GM03348 (cell line): ENCODE data around the gene MAP3K7.

Experiments
- DNase-seq: peaks from one replicate; pipeline ENCODE4 v3.0.0; 2012; ENCODE audit warnings: low spot score

The MAP3K7 gene

DNA sequence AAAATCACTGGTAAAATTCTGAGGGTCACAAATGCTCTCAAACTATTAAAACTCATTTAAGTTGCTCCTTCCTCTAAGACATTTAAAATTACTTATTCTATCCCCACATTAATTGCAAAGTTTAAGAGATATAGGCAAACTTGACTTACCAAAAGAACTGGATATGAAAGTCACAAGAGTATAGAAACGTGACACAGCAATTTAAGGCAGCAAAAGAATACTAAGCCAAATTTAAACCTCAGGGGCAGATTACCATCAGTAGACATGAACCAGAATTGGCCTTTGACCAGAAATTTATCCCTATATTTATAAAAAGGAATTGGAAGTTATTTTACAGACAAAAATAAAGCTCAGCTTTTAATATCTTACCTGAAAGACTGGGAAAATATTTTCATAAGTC, 56.0 kb downstream of the MAP3K7 start:
- no peak for DNase-seq

DNA sequence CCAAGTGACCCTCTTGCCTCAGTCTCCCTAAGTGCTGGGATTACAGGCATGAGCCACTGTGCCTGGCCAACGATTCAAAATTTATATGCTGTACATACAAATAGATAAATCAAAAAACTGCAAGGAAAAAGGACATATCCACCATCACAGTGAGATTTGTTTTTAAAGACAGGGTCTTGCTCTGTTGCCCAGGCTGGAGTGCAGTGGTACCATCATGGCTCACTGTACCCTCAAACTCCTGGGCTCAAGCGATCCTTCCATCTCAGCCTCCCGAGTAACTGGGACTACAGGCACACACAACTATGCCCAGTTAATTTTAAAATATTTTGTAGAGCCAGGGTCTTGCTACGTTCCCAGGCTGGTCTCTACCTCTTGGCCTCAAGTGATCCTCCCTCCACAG, 61.5 kb downstream of the MAP3K7 start:
- DNase-seq = no peak

DNA sequence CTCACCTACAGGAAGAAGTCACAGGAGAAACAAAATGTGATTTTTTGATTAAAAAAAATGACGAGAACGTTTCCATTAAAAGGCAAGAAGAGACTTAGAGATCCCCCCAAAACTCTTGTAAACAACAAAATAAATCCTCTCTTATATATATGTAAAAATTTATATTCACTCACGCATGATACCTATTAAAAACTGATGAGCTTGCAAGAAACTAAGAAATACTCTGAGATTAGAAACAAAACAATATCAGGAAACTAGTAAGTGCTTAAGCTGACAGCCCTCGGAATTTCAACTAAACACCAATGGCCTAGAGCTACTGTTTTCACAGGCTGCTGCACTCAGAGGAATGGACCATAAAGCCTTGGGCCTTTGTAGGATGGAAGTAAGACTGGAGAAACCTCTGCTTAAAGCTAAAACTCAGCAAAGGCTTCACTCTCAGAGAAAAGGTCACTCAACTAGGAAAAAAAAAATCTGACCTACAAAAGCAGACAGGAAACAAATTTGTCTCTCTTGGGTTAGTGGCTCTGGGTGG, 63.0 kb downstream of the MAP3K7 start:
- DNase-seq = no peak

DNA sequence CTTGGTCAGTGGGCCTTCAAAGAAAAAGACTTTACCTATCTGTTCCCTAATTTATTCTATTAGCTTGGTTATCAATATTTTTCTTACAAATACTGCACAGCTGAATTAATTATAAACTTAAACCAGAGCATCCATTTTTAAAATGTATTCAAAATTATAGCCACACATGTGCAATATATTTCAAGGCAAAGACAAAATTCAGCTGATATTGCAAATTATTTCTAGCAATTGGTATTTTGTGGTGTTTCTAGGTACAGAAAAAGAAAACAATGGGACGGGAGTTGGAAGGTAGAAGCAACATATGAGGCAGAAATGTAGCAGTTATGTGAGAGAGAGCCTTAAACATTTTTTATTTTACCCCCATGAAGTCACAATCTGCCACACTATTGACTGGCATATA, 64.9 kb downstream of the MAP3K7 start:
- no peak for DNase-seq

DNA sequence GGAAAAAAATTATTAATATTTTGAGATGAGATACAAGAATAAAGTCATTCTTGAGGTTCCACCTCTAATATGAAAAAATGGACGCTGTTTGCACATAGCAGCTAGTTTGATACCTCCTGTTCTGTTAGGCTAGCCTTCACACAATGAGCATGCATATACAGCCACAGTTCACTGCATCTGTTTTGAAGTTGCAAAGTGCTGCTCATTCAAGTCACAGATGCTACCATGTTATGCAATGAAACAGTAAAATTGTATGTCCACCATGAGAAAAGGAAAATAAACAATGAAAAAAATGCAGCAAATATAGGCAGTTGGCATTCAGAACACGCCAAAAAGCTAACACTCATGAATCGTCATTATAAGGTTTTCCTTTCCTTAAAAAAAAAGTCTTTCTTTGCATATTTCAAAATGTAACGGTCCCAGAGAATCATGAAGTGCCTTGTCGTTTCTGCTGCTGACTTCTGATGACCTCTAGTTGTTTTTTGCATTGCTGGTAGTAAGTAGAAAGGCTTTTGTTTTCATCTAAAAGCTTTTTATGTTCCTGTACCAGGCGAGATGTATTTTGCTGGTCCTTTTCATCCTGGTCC, 70.7 kb downstream of the MAP3K7 start:
- DNase-seq = no peak

DNA sequence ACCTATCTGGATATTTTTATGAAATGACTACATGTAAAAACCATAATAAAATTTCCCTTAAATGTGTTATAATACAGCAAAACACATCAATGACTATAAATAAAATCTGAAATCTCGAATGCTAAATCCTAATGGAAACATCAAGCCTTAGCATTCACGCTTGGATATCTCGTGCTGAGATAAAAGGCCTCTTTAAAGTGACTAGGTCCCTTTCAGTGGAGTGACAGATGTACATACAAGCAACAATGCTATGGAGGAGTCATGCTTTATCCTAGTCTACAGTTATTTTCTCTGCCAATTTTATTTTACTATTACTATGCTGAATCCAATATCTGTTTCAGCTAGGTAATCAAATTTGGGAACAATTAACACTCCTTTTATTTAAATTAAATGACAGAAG, 72.4 kb downstream of the MAP3K7 start:
- DNase-seq = no peak

DNA sequence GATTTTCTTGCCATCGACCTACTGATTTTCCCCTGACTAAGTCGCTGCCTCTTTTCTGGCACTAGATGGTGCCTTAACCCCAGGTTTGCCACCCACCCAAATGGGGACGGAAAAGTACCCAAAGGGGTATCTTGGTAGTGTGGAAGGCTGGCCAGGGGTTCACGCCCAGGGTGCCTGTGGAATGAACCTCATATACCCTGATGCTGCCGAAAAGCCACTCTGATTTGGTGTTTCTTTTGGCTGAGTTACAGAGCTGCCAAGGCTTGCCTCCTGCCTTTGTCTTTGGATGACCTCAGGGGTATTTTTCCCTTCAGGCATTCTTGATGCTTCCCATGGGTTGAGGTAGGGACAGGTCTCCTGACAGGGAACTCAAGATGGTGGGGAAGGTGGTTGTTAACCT, 78.1 kb downstream of the MAP3K7 start:
- no peak for DNase-seq

DNA sequence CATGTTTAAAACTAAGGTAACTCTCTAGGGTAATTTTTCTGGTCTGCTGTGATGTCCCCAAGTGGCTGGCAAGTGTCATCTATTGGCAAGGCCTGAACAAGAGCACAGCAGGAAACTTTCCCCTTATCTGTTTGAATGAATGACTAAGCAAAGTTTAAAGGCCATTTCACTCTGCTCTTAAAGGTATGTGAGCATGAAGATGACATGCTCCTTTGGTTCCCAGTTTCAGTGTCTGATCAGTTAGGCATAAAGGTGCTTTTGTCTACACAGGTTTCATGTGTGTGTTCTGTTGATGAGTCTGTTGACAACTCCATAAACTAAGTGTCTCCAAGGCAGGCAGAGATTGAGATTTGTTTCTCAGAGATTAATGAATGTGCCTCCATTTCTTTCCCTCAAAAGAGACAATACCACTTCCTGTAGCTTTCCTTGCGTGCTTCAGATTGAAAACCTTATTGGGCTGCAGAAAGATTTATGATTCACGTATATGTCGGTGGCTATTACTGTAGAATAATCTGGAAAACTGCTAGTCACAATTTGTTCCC, 83.9 kb downstream of the MAP3K7 start:
- DNase-seq = no peak

DNA sequence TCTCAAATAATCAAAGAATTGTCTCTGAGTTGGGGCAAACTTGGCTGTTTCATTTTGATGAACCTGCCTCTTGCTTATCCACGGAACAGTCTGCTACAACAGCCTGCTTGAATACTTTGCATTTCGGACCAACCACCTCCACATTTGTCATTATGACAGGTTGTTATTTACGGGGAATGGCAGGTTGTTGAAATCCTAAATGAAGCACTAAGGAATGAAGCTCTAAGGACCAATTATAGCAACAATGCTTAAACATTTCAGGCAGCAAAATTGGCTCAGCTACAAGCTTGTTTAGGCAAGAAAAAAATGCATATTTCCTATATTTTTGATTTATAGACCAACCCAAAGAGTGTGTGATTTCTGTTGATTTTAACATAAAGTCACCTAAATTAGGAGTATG, 84.5 kb downstream of the MAP3K7 start:
- DNase-seq = no peak

DNA sequence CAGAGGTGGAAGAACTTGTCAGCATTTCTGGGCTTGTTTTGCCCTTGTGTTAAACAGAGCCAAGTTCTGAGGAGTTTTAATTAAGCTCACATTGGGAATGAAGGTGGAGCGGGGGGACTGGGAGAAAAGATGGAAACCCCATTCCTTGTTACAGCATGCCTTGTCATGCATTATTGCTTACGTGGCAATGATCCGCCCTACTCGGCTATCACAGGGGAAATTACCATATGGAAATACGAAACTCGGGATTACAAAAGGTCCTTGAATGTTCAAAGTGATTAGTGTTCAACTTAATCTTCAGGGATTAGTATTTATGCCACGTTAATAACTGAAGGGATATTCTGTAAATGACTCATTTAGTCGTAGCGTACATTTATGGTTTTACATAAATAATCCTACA, 86.4 kb downstream of the MAP3K7 start:
- no peak for DNase-seq

DNA sequence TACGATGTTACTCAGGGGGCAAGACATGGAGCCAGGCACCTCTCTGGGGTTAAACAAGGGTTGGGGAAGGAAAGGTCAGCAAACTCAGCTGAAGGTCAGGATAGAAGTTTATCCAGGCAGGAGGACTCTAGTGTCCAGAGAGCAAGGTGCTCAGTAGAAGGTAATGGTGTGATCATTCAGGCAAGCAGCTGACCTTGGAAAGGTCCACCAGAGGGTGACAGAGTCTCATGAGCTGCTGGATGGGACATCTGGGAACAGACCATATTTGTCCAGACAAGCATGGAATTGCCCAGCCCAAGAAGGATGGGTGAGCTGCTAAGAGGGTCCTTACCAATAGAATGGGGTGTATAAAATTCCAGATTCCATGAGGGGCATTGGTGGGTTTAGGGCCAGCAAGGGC, 89.5 kb downstream of the MAP3K7 start:
- no peak for DNase-seq

DNA sequence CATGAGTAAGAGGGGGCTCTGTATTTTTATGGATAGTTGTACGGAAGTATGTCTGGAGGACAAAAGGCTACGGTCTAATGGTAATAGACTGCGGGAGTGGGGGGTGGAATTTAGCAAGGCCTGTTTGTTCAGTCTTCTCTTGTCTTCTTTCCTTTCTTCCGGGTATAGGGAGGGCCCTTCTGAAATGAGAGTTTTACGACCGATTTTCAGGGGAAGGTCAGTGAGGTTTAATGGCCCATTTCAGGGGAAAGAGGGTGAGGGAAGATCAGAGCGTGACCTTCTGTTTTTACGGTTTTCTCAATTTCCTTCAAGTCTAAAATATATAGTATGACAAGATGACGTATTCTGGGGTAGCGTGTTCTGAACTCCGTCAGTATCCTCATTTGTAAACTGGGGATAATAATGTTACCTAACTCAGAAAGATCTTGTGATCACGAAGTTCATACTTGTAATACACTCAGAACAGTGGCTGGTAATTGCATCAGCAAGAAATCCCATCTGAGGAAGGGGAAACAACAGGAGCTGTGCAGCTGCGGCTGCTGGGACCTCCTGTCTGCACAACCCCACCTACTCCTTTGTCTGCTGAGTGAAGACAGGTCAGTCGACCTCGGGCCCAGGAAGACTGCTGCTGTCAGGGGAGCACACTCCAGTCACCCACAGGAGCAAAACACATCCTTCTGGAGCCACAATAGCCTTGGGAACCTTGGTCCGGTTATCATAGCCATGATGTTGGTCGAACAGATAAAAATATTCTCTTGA, 90.4 kb downstream of the MAP3K7 start:
- DNase-seq = no peak

DNA sequence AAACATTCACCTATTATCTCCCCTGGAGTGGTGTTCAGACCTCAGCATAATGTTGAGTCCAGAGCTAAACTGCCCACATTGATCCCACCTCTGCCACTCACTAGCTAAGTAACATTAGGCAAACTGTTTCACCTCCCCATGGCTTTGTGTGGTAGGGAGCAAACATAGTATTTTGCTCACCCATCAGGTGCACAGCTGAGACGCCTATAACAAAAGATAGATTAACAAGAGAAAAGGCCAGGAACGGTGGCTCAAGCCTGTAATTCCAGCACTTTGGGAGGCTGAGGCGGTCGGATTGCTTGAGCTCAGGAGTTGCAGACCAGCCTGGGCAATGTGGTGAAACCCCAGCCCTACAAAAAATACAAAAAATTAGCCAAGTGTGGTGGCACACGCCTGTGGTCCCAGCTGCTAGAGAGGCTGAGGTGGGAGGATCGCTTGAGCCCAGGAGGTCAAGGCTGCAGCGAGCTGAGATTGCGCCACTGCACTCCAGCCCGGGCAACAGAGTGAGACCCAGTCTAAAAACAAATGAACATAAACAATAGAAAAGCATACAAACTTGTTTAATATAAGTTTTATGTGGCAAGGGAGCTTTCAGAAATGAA, 91.6 kb downstream of the MAP3K7 start:
- DNase-seq = no peak

DNA sequence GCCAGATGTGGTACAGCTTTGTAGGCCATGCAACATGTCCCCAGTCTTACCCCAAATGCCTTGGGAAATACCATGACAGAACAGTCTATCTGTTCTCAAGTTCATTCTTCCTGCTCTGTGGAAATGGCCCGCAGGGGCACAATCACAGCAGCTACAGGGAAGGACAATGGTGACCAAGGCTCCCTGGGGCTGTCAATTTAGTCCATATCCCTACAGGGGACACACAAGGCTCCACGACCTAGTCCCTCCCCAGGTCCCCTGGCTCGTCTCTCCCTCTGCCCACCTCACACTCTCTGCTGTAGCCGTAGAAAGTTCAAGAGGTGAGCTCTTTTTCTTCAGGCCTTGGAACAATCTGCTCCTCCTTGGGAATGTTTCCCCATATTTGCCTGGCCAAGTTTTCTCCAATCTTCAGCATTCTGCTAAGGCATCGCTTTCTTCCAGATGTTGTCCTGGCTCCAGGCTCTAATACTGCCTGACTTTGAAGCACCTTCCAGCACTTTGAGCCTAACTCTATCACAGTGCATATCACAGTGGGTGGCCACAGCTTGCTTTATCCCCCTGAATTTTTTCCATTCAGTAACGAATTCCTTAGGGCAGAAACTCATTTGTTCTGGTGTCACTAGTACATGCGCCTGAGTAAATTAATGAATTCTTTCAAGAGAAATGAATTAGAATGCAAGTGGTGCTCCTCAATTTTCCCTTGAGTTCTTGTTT, 92.6 kb downstream of the MAP3K7 start:
- DNase-seq = no peak

DNA sequence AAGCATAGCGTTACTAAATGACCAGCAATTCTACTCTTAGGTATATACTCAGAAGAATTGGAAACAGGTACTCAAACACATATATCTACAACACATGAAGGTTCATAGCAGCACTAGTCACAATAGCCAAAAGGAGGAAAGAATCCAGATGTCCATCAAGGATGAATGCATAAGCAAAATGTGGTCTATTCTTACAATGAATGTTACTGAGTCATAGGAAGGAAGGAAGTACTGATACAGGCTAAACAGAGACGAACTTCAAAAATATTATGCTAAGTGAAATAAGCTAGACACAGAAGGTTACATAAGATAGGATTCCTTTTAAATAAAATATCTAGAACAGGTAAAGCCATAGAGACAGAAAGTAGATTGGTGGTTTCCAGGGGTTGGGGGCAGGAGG, 93.5 kb downstream of the MAP3K7 start:
- no peak for DNase-seq

DNA sequence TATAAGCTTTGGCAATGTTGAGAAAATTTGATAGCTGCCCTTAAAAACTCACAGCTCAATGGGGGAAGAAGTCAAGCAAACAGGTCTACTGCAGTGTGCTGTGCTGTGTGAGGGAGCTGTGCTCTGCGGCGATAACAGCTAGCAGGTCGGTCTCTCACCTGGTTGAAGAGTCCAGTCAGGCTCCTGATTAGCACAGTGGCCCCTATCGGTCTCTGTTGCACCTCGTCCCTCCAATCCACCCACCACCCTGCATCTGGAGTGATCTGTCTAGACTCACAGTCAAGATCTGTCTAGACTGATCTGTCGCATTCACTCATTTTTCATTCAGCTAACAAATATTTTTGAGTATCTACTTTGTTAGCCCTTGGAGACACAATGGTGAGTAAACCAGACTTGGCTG, 94.1 kb downstream of the MAP3K7 start:
- no peak for DNase-seq

DNA sequence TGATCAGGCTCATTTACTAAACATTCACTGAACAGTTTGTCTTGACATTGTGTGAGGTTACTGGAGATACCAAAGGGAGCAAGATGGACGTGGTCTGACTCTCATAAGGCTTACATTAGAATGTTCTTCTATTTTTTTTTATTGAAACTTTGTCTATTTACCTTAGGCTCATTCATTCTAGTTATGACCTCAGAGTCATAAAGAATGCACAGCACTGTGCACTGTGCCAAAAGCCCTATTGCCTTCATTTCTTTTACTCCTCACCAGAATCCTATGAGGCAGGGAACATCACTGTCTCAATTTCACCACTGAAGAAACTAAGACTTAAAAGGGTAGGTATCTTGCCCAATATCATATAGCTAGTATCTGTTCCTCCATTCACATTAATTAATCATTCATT, 94.5 kb downstream of the MAP3K7 start:
- DNase-seq = no peak

DNA sequence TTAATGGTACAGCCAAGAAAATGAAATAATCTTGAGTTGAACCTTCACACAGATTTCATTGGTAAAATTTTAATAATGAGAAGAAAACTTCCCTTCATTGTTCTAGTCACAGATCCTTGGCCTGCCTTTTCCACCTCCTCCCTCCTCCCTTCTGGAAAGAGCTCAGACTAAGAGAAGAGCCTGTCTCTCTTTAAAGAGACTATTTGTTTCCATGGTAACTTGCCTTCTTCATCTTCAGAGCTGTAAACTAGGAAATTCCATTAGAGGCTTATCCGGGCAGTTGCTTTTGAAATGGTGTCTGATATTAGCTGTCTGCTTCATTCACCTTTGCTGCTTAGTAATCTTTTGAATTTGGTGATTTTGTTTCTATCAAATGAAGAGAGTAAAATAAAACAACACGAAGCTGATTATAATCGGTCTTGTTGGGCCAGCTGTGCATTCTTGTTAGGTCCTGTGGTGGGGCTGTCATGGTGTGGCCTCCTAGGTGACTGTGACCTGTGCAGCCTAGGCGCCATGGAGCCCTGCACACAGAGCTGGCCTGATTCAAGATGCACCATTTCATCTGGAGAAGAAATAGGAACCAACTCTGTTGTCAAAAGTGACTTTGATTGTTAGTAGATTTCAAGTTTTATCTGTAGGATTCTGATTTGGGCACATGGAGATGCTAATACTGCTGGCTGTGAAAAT, 96.7 kb downstream of the MAP3K7 start:
- no peak for DNase-seq

DNA sequence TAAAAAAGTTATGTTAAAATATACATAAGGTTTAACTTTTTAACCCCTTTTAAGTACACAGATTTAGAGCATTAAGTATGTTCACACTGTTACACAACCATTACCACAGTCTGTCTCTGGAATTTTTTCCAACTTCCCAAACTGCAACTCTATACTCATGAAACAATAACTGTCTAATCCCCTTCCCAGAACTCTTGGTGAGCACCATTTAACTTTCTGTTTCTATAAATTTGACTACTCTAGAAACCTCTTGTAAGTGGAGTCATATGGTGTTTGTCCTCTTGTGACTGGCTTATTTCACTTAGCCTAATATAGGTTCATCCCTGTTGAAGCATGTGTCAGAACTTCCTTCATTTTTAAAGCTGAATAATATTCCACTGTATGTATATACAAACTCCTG, 98.1 kb downstream of the MAP3K7 start:
- DNase-seq = no peak

DNA sequence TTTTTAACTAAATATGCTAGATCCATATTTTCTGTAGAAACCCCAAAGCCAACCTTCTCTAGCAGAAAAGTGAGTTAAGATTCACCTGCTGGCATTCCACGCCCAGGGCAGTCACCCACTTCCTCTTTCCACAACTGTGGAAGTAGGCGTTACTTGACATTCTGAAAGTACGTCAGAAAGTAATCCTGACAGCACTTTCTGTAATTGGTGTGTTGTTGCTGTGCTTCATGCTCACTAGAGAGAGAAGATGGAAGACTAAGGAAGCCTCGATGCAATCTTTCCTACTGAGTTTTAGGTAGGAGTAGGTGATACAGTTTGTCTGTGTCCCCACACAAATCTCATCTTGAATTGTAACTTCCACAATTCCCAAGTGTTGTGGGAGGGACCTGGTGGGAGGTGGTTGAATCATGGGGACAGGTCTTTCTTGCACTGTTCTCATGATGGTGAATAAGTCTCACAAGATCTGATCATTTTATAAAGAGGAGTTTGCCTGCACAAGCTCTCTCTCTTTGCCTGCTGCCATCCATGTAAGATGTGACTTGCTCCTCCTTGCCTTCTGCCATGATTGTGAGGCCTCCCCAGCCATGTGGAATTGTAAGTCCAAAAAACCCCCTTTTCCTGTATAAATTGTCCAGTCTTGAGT, 101.1 kb downstream of the MAP3K7 start:
- no peak for DNase-seq

DNA sequence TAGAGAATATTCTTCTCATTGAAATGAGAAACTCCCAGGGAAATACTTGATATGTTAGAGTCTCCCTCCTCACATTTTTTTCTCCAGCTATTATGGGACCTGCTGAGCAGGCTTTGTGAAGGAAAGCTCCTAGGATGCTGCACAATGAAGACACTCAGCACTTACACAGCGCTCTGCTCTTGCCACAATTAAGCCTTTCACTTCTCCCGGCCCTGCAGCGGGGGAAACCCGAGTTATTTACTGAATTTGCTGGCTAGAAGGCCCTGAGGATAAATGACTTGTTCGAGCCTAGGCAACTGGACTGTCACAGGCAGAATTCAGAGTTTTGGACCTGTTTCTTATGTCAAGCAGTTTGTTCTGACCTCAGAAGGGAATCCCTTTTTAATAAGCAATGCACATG, 102.0 kb downstream of the MAP3K7 start:
- DNase-seq = no peak

DNA sequence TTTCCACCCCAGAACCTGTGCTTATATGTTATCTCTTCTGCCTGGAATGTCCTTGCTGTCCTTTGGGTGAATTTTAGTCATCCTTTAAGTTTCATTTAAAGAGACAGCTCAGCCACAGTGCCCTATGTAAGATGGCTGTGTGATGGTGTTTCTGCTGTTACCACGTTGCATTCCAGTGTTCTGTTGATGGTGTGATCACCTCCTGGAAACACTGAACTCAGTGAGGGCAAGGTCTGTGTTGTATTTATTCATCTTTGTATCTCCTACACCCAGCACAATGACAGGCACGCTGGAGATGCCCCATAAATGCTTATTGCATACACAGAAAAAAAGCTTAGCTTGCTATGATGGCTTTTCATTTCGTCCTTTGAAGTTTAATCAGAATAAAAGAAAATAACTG, 102.5 kb downstream of the MAP3K7 start:
- DNase-seq = no peak
